Kidney glomerular epithelial cell (primary cell): ENCODE data around the gene COX7B.
"Not testable (repeated sequence)": the region's sequence is repeated elsewhere in the genome, so short reads cannot be mapped to it uniquely, and the experiment has no call there.

Experiments
- DNase-seq: peaks from one replicate; lab custom pipeline; 2025; lab: John Stamatoyannopoulos, UW

COX7B gene, protein sequence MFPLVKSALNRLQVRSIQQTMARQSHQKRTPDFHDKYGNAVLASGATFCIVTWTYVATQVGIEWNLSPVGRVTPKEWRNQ

DNA sequence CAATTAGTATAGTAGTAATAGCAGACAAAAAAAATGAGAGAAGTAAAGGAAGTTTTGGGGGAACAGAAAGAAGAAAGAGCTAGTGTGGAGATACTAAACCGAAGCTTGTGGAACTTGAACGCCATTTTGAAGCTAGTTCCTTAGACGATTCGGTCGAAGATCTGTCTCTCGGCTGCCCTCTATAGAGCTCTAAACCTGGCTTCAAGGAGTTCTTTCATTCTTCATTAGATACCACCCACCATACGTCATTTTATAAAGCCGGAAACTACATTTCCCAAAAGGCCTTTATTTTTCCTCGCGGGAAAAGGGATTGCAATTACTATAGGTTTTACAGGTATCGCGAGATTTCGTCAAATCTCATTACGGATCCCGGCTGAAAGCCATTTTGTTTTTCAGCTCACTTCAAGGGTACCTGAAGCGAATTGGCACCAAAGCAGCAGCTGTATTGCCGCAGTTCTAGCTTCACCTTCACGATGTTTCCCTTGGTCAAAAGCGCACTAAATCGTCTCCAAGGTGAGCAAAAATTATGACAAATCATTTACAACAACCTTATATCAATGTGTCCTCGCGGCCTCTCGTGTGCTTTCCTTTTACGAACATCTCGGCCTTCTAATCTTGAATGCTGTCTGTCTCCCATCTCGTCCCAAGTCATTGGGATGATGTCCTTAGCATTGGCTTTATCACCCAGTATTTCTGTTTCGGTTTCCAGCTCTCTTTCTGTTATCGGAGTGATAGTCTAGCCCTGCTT is at the start of gene COX7B:
Gene COX7B, plus strand, starts transcription at position 388 of the 748 bp plus-strand sequence. Its CDS starts 86 bp downstream, at position 474.
- DNase-seq = peak; percentile 90

DNA sequence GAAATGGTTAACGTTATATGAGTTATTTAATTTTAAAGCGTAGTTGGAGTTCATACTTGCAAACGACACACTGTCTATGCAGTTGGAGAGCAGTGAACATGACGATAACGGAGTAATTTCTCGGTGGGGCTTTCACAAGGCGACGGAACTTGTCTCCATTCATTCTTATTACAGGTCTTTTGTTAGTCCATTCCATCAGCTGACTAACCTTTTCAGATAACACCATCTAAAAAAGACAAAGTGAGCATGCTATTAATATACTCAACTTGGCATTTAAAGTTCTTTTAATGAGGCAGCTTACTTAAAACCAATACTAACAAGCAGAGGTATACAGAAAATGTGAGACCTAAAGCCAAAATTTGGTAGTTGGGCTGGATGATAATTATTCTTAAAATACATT is 23.9 kb upstream of the COX7B start:
- DNase-seq = no peak

DNA sequence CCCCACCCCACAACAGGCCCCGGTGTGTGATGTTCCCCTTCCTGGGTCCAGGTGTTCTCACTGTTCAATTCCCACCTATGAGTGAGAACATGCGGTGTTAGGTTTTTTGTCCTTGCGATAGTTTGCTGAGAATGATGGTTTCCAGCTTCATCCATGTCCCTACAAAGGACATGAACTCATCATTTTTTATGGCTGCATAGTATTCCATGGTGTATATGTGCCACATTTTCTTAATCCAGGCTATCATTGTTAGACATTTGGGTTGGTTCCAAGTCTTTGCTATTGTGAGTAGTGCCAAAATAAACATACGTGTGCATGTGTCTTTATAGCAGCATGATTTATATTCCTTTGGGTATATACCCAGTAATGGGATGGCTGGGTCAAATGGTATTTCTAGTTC is 17.9 kb upstream of the COX7B start:
- not testable (repeated sequence) for DNase-seq

DNA sequence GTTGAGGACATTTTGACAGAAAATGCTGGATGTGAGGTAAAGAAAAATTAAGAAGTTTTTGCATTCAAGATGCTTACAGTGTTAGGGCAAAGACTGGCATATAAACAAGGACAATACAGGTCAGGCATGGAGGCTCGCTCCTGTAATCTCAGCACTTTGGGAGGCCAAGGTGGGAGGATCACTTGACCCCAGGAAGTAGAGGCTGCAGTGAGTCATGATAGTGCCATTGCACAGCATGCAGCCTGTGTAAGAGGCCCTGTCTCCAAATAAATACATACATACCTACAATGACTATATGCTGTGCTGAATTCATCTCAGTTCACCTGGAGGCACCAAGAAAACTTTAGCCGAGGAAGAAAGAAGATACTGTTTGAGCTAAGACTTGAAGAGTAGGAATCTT is 6.4 kb upstream of the COX7B start:
- DNase-seq = no peak

DNA sequence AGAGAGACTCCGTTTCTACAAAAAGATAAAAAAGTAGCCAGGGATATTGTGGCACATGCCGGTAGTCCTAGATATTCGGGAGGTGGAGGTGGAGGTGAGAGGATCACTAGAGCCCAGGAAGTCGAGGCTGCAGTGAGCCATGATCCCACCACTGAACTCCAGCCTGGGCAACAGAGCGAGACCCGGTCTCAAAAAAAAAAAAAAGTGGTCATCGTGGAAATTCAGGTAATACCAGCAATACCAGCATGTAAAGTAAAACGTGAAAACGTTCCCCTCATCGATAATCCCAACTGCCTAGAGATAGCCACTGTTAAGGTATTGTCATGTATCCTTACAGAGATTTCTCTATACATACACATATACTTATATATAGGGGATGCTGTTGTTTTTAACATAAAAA is 5.6 kb upstream of the COX7B start:
- DNase-seq = no peak

DNA sequence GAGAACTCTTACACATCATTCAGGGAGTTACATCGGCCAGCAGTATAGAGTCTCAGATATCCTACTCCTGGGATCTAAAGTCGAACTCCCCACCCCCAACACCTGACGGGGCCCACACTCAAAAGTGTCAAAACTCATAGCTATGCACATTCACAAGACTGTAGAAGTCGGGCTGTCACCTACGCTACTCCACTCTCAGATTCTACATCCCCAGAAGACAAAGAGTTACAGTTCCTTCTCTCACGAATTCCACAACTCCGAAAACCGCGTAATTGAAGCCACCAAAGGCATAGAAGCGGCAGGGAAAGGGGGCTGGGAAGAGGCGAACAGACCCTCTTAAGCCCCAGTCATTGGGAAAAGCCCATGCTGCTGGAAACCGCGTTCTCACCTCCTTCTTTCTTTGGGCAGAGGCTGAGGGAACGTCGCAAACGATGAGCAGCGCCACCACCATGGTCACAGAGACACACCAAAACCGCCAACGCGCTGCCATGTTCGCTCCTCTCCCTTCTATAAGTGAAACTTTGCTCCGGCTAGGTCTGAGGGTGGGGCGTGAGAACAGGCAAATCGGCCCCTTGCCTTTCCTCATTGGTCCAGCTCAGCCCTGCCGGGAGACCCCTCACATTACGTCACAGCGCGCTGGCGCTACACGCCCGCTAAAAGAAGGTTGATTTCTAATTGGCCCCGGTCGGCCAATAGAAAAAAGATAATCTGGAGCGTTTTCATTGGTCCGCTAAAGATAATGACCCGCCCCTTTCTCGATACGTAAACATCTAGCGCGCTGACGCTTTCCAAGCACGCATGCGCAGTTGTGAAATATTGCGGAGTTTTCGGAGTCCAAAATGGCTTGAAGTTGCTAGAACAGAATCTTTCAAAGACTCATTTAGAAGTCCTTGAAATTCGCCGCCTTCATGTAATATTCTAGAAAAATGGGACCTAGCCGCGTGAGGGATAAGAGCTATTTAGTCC is 4.1 kb upstream of the COX7B start, which contains the start of gene MAGT1:
Gene MAGT1, minus strand, starts transcription at position 515 of the 966 bp plus-strand sequence. Its CDS starts 25 bp downstream, at position 490.
- peak; percentile 86 for DNase-seq

DNA sequence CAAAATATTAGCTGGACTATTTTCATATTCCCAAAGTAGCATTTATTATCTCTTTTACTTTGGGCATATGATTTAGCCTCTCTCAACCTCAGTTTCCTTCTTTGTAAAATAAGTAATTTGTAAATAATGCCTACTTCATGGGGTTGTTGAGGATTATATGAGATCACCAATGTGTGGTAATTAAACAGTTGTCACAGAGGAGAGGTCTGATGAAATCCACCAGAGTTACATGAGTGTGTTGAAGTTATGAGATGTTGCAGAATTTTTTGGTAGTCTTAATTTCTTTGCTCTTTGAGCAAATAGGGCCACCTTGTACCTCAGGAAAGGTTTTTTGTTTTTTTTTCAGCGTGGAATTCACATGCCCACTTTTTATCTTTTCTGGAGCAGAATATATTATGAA is 1.4 kb downstream of the COX7B start:
- DNase-seq = no peak

DNA sequence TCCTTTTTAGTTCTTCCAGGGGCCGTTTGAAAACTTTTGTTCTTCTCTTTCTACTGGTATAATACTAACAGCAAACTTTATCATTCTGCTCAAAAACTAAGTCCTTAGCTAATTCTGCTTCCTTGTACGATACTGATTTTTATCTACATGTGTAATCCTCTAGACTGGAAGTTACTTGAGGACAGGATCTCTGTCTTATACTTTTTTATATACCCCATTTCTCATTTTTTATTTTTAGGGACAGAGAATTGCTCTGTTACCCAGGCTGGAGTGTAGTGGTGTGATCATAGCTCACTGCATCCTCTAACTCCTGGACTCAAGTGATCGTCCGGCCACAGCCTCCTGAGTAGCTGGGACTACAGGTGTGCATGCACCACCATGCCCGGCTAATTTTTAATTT is 2.2 kb downstream of the COX7B start:
- DNase-seq = no peak

DNA sequence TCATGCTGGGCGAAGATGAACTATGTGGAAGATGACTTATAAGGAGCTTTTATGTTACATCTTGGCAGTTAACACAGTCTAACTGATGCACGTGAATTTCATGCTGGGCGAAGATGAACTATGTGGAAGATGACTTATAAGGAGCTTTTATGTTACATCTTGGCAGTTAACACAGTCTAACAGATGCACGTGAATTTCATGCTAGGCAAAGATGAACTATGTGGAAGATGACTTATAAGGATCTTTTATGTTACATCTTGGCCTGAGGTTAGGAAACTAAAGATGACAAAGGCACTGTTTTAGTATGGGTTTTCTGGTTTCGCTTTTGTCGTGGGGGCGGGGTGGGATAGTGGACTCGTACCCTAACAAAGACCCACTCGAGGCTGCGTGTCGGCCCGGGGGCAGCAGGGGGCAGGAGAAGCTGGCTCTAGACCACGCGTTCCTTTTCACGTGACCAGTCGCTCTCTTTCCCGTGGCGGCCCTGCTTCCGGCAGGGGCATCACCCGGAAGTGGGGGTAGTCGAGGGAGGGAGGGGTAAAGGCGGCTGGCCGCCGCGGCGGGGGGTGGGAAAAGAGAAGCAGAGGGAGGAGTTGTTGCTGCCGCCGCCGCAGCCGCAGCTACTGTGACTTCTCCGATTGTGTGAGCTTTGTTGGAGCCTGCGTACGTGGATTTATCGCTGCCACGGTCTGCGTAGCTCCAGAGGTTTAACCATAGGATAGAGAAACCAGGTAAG is 11.0 kb downstream of the COX7B start, which contains the start of gene ATP7A:
Gene ATP7A, plus strand, starts transcription at position 586 of the 733 bp plus-strand sequence. CDS start 60,949 bp downstream, outside the sequence.
- peak; percentile 71 for DNase-seq

DNA sequence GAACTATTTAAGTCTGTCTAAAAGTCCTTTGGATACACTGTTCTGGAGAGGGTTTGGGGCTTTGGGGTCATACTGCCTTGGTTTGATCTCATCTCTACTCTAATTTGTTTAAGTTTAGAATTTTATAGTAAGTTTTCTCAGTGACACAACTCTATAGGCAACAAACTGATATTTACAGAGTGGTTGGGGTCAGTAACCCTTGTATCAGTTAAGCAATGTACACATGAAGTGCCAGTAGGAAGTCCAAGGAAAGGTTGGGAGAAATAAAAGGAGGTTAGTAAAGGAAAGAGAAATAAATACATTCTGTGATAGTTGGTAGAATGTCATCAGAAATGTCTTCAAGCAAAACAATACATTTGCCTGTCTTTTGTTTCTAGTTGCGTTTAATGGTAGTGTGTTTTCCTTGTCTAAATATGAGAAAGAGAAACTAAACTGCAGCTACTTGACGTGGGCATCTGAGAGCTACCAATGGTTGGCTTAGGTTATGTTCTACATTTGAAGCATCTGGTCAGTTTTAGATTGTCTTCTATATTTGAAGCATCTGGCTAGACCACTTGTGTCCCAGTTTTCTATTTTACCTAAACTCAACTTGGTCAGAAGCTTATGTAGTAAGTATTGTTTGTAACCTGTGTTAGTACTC is 18.1 kb downstream of the COX7B start:
- DNase-seq = no peak

DNA sequence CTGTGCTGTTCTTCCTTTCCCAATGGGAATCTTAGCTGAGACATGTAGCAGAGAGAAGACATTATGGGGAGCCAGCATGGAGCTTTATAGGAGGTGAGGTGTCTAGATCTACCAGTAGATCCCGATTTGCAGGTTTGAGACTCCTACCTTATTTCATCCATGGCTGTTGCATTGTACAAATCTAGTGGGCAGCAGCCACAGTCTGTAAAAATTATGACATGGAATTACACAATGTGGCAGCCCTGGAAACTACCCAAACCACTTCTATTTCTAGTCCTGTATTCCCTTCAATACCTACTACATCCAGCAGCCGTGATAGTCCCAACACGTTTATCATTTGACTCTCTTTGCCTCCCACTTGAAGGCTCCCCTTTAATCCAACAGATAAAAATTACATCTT is 19.3 kb downstream of the COX7B start:
- no peak for DNase-seq

DNA sequence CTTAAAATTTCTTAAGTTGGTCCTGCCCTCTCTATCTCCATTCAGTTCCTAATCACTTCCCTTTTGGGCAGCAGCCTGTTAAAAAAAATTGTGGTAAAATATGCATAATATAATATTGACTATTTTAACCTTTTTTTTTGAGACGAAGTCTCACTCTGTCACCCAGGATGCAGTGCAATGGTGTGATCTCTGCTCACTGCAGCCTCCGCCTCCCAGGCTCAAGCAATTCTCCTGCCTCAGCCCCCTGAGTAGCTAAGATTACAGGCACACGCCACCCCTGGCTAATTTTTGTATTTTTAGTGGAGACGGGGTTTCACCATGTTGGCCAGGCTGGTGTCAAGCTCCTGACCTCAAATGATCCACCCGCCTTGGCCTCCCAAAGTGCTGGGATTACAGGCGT is 20.1 kb downstream of the COX7B start:
- DNase-seq = not testable (repeated sequence)

DNA sequence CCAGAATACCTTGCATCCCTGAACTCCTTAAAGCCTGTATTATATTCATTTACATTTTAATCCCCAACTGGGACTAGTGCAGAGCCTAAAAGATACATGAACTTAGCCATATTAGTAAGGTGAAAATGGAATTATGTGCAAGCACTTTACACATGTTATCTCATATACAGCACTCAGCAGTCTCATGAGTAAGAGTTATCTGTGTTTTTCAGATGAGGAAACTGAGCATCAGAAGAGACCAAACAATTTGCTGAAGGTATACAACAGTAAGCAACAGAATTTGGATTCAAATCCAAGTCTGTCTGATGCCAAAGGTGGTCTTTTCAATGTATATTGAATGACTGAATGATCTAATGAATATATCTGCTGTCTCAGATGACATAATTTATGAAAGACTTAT is 23.5 kb downstream of the COX7B start:
- no peak for DNase-seq

DNA sequence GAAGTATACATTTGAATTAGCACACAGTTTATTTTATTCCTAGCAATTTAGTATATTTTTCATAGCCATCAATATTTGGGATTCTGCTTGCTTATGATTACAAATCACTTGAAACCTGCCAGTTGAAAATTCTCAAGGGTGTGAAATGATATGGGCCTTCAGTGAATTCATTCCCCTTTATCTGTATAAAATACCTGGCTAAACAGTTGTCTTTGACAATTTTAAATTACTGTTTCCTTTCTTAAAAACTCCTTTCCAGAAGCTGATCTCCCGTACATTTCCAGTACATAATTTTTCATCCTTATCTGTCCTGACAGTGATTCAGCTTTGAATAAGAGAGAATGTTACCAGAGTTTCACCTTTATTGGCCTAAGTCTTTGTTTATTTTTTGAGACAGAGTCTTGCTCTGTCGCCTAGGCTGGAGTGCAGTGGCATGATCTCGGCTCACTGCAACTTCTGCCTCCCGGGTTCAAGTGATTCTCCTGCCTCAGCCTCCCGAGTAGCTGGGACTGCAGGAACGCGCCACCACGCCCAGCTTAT is 25.1 kb downstream of the COX7B start:
- DNase-seq = no peak

DNA sequence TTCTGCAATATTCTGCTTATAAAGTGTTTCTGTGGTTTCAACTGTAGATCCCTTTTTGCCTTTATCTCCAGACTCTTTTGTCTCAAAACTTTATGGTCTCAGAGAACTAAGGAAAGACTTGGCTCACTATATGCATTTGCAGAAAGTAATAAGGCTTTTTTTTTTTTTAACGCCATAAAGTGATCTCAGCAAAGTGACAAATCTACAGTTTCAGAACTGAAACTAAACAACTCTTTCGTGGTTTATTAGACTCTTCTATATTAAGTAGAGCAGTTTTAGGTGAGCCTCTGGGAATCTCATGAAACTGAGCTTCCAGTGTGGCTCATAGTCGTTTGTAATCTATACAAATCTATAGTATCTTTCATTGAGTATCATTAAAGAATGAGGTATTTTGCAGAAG is 26.5 kb downstream of the COX7B start:
- no peak for DNase-seq

DNA sequence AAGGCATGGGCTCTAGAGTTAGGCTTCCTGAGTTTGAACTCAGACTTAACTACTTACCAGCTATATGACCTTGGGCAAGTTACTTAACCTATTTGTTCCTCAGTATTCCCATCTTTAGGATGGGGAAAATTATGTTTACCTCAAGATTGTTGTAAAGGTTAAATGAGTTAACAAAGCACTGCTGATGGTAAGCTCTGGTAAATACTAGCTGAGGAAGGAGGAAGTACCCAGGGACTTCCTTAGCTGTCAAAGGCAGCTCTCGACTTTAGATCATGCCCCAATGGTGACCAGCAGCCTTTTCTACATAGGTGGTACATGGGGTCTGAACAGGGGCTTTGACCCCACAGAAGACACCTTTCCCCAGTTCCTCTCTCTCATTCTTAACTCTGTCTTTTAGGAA is 31.3 kb downstream of the COX7B start:
- no peak for DNase-seq

DNA sequence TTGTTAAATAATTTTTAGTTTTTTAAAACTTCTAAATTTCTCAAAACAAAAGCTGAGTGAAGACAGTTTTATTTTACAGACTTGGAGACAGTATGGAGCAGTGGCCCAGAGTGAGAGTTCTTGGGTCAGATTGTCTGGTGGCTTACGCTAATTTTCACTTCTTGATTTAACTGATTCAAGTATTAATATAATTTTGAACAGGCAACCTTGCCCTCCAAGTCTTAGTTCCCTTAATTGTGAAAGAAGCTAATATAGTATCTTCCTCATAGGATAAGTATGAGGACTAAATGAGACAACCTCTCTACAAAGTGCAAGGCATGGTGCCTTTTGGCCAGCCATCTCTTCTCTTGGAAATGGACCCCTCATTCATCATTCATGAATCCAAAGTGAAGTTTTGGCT is 36.6 kb downstream of the COX7B start:
- DNase-seq = no peak

DNA sequence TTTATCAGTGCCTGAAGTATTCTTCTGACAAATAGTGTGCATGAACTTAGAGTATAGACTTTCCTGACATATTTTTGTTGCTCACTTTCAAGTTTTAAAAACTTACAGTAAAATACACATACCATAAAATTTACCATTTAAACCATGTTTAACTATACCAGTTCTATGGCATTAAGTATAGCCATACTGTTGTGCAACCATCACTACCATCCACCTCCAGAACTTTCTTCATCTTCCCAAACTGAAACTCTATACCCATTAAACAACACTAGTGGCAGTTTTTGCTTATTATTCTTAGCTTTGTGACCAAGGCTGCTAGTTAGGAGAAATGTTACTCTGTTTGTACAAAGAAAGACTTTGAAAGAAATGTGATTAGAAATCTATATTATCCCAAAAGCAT is 37.0 kb downstream of the COX7B start:
- DNase-seq = no peak

DNA sequence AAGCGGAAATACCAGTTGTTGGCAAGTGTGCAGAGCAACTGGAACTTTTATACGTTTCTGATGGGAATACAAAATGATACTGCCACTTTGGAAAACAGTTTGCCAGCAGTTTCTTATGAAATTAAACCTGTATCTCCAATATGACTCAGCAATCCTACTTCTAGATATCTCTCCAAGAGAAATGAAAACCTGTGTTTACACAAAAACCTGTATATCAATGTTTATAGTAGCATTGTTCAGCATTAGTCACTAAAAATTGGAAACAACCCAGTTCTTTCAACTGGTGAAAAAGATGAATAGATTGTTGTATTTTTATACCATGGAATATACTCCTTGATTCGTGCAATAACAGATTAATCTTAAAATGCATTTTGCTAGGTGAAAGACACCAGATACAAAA is 38.0 kb downstream of the COX7B start:
- DNase-seq = peak; percentile 4

DNA sequence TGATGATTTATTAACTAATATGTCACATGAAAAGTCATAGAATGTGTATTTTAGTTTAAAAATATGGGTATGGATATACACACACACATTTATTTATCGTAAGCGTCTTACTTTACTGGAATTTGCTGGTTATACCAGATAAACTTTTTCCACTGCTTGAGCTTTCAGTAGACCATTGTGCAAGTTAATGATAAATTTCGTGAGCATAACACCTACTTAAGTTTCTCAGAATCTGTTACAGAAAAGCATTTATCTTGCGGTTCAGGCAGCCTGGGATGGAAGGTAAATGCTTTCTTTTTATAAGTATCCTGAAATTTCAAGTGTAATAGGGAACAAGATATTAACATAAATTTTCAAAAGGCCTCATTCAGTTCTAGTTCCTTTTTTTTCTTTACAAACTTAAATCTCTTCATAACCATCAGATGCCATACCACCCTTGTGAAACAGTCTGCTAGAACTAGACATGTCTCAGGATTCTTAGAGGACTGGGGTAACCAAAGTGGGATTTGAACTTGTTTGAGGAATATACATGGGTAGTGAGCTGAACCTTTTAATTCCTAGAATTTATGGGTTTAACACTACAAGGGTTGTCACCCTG is 38.9 kb downstream of the COX7B start:
- no peak for DNase-seq

DNA sequence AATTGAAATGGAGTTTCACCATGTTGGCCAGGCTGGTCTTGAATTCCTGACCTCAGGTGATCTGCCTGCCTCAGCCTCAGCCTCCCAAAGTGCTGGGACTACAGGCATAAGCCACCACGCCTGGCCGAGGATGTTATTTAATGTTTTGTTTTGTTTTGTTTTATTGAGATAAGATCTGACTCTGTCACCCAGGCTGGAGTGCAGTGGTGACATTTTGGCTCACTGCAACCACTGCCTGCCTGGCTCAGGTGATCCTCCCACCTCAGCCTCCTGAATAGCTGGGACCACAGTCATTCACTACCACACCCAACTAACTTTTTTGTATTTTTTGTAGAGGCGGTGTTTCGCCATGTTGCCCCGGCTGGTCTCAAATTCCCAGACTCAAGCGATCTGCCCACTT is 45.8 kb downstream of the COX7B start:
- DNase-seq = not testable (repeated sequence)
